NCI-H446 treated with DMSO at 0.1 percent for 48 hours (cell line): Measurements from ENCODE around the gene KCNAB2.

Source experiments
- DNase-seq: peaks from one replicate; lab custom pipeline; 2025; lab: John Stamatoyannopoulos, UW

KCNAB2 gene

DNA sequence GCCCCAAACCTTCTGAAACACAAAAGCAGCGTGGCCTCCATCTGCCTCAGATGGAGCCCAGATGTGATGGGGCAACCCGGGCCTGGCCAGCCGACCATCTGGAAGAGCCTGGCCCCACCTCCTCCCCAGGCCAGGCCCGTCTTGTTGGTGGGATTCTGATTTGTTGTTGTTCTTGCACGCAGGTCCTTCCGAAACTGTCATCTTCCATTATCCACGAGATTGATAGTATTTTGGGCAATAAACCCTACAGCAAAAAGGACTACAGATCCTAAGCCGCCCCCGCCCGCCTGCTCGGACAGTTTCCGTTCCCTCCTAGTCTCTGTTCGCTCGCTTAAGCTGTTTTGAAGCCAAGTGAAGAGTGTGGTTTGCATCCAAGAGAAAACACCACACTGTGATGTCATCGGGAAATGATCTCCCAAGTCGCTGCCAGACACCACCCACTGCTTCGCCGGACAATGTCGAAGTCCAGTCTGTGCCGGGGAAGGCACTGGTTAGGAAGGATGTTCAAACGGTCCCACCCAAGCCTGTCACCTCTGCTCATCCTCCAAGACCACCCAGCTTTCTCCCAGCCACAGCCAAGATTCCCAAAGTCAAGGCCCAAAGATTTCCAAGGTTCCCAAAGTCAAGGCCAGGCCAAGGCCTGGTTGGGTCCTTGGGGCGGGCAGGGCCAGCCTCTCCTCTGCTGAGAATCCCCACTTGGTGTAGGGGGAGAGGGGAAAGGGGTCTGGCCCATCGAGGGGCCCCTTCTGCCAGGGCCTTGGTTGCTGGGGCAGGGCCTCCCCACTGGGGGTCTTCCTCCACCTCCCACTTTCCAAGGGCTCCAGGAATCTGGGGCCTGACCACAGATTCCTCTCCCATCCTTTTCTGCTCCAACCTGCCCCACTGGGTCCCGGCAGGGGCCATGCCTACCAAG, 52.9 kb downstream of the KCNAB2 start:
- no peak for DNase-seq

DNA sequence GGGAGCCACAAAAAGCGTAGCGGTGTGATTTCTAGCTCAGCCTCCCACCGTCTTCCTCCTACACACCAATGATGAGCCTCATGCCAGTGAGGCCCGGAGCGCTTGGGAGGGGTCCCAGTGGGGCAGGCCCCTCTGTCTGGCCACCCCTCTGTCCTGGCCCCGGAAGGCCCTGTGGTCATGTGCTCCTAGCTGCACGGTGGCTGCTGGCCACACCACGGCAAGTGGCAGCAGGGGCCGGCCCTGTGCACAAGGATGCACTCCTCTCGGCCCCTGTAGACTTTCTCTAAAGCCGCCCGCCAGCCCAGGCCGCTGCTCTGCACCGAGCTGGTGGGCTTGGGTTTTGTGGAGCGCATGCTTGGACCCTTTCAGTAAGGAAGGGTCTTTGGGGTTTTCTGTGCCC, 53.6 kb downstream of the KCNAB2 start:
- DNase-seq = no peak

- no peak for DNase-seq
Measured at GRCh38 chr1:6099787-6100765, 54.4 kb downstream of the KCNAB2 start.

- no peak for DNase-seq
Measured at GRCh38 chr1:6100861-6101783, 55.4 kb downstream of the KCNAB2 start.

GRCh38 chr1:6101826-6102531, 56.3 kb downstream of the KCNAB2 start:
- DNase-seq = no peak

- no peak for DNase-seq
Measured at GRCh38 chr1:6102532-6102845, 56.8 kb downstream of the KCNAB2 start.

GRCh38 chr1:6103111-6103853, 57.6 kb downstream of the KCNAB2 start:
- no peak for DNase-seq

DNA sequence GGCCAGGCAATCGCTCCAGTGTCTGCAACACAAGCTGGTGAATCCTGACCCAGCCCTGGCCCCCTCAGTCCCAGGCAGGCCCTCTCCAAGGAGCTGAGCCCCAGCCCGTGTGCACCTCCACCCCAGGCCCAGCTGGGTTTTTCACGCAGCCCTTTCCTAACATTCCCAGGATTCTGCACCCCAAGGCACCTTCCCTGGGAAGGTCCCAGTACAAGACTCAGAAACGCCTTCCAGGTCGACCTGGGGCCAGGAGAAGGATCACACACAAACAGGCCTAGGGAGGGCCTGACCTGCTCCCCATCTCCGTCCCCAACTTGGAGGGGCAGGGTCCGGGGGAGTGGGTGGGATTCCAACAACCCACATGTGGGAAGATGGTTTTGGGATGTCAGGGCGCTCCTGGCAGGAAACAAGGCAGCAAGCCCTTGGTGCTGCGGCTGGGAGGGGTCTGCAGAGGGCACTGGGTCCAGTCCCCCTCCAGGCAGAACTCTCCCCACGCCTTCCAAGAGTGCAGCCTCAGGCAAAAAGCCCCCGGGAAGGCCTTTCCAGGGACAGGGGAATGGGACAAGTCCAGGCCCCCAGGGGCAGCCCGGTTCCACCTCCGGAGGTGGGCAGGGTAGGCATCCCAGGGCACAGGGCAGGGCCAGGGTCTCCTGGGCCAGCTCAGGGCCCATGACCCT, 58.3 kb downstream of the KCNAB2 start:
- DNase-seq = no peak

DNA sequence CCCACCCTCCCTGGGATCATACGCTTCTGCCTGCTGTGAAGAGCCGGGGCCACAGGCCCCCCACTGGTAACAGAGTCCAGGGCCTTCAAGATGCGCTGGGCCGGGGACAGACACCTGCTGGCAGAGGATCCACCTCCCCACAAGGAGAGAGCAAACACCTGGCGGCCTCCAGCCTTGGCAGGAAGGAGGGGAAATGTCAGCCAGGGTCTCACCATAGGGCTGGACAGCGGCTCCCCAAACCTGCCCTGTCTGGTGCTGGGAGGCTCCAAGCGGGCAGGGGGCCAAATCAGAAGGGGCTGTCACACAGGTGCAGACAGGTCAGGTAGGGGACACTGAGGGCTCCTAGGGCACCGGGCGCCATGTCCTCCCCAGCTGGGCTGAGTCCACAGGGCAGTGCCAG, 58.9 kb downstream of the KCNAB2 start:
- no peak for DNase-seq

DNA sequence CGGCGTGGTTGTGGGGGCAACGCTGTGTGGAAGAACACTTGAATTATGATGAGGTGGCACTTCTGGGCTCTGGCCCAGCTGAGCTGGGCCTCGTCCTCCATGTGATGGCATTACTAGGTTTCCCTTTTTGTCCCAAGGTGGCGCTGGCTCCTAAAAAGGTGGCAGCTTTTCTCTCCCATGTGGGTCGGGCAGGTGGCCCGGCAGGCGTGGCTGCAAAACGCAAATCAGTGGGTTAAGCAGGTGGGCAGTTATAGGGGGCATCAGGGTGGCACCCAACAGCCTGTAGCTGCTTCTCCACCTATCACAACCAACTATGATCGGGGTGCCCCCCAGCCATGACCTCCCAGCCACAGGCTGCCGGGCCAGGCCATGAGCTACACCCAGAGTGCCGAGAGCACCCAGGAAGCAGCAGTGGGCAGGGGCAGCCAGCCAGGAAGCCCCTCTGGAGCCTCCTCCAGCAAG, 59.6 kb downstream of the KCNAB2 start:
- no peak for DNase-seq

GRCh38 chr1:6105763-6106162, 60.1 kb downstream of the KCNAB2 start:
- DNase-seq = no peak

- DNase-seq = no peak
Measured at GRCh38 chr1:6106321-6106731, 60.6 kb downstream of the KCNAB2 start.

GRCh38 chr1:6106977-6107376, 61.3 kb downstream of the KCNAB2 start:
- DNase-seq = no peak

GRCh38 chr1:6107409-6108356, 62.0 kb downstream of the KCNAB2 start:
- no peak for DNase-seq

DNA sequence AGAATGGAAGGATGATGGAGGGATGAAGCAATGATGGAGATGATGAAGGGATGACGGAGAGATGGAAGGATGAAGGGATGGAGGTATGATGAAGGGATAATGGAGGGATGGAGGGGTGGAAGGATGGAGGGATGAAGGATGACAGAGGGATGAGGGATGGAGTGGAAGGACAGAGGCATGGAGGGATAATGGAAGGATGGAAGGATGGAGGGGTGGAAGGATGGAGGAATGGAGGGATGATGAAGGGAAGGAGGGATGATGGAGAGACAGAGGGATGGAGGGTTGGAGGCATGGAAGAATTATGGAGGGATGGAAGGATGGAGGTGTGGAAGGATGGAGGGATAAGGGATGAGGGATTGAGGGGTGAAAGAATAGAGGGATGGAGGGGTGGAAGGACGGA, 62.8 kb downstream of the KCNAB2 start:
- no peak for DNase-seq

GRCh38 chr1:6108937-6109614, 63.4 kb downstream of the KCNAB2 start:
- DNase-seq = peak; percentile 66

DNA sequence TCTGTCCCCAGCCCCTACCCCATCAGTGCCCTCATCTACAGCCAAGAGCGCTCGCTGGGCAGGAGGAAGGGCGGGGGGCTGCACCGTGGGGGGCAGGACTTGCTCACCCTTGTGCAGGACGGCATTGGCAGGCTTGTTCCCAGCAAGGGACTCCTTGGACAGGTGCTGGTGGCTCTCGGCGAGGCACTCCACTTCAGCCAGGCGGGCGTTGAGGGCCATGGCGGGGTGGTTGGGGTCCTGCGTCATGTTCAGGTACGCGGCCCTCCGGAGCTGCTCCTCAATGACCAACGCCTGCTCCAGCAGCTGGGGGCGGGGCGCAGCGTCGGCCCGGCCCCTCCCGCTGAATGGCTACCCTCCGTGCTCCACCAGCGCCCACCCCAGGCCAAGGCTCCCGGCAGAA, 64.0 kb downstream of the KCNAB2 start:
- no peak for DNase-seq

DNA sequence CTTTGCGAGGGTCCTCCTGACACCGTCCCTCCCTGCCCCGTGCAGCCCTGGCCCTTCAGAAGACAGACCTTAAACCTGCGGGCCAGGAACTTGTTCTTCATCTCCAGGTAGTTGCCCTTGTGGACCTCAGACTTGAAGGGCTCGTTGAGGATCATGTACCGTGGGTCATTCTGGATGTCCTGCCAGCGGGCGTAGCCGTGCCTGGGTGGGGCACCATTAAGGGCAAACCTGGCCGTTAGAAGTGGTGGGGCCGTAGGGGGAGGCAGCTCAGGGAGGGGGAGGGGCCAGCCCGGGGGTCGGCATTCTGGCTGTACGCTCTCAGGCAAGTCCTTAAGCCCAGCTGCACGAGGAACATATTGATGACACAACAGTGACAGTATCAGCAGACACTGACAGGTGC, 64.6 kb downstream of the KCNAB2 start:
- no peak for DNase-seq
